BJ (cell line): Measurements from ENCODE around the gene CHGA. TPM values are rescaled to one million over a fixed set of nuclear protein-coding genes. Genes with fewer than 3 reads are reported as not detected.

ENCODE experiments used
- CTCF ChIA-PET: fragments of 350-600 bp; formaldehyde crosslinking; extraction: SDS; loops from one replicate; lab custom pipeline; 2021; ENCODE audit warnings: antibody characterized with exemption, inconsistent platforms; lab: Yijun Ruan, JAX
- POLR2A ChIA-PET: fragments of 300-600 bp; sonication (Branson Sonifier 250); formaldehyde crosslinking; extraction: SDS; loops from one replicate; lab custom pipeline; 2021; ENCODE audit warnings: antibody characterized with exemption; lab: Charles Lee
- DNase-seq: peaks from one replicate; pipeline ENCODE4 v3.0.0-alpha.2; 2011; ENCODE audit warnings: low read depth
- H3K27me3 ChIP-seq: 2 replicates; pipeline ENCODE4 v1.6.0; 2011; ENCODE audit warnings: low read length; ENCODE audit not compliant: control insufficient read depth, insufficient read depth
- H3K36me3 ChIP-seq: 2 replicates; pipeline ENCODE4 v1.5.1; 2011; ENCODE audit warnings: low read length; ENCODE audit not compliant: control insufficient read depth, insufficient read depth
- H3K4me3 ChIP-seq: 2 replicates; pipeline ENCODE4 v1.5.1; 2011; ENCODE audit warnings: low read depth, mild to moderate bottlenecking, control low read depth, low read length
- polyA plus RNA-seq: library from polyadenylated mRNA; depleted of rRNA; stranded (reverse); fragments of >200 nt; gene quantifications from 2 replicates; pipeline ENCODE4 v1.2.3, GENCODE V29; 2011
- TF ChIP-seq, protein P1 (sequence below): IDR thresholded peaks from 2 replicates; pipeline ENCODE4 v1.5.1; 2011; ENCODE audit warnings: low read depth, mild to moderate bottlenecking, control low read depth, inconsistent platforms, low read length, moderate library complexity; ENCODE audit not compliant: insufficient read depth

Gene CHGA
- polyA plus RNA-seq, 1 experiment = not detected

DNA sequence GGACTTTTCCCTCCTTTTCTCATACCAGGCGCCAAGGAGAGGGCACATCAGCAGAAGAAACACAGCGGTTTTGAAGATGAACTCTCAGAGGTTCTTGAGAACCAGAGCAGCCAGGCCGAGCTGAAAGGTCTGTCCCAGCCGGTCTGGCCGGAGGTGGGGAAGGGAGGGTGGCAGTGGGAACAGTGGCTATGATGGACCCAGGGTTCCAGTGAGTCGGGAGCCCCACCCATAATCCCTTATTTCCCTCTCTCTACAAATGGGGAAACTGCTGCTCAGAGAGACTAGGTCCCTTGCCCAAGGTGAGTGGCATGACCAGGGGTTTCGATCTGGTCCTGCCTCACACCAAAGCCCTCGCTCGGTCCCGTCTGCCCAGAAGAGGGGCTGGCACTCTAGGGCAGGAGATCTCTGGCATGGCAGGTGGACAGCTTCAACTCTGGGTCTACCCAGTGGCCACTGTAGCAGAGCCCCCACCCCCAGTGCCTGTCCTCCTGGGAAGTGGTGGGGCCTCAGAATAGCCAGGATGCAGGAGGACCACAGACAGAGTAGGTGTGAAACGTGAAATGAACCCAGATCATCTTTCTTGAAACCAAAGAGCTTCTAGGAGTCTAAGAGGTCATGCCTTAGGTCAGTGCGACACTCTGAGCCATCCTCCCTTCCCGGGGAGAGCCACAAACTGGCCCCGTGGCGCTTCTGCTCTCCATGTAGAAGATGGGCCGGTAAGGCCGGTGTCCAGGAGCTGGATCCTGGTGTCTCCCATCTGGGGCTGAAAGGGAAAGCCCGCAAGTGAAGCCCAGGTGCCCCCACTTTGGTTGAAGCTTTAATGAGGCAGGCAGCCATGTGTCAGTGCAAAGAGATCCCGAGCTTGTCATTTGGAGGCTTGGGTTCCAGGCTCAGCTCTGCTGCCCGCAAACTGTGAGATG is 7.0 kb downstream of the CHGA start:
- TF ChIP-seq, protein P1, sequence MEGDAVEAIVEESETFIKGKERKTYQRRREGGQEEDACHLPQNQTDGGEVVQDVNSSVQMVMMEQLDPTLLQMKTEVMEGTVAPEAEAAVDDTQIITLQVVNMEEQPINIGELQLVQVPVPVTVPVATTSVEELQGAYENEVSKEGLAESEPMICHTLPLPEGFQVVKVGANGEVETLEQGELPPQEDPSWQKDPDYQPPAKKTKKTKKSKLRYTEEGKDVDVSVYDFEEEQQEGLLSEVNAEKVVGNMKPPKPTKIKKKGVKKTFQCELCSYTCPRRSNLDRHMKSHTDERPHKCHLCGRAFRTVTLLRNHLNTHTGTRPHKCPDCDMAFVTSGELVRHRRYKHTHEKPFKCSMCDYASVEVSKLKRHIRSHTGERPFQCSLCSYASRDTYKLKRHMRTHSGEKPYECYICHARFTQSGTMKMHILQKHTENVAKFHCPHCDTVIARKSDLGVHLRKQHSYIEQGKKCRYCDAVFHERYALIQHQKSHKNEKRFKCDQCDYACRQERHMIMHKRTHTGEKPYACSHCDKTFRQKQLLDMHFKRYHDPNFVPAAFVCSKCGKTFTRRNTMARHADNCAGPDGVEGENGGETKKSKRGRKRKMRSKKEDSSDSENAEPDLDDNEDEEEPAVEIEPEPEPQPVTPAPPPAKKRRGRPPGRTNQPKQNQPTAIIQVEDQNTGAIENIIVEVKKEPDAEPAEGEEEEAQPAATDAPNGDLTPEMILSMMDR = no peak
- CTCF ChIA-PET = no interaction called here

DNA sequence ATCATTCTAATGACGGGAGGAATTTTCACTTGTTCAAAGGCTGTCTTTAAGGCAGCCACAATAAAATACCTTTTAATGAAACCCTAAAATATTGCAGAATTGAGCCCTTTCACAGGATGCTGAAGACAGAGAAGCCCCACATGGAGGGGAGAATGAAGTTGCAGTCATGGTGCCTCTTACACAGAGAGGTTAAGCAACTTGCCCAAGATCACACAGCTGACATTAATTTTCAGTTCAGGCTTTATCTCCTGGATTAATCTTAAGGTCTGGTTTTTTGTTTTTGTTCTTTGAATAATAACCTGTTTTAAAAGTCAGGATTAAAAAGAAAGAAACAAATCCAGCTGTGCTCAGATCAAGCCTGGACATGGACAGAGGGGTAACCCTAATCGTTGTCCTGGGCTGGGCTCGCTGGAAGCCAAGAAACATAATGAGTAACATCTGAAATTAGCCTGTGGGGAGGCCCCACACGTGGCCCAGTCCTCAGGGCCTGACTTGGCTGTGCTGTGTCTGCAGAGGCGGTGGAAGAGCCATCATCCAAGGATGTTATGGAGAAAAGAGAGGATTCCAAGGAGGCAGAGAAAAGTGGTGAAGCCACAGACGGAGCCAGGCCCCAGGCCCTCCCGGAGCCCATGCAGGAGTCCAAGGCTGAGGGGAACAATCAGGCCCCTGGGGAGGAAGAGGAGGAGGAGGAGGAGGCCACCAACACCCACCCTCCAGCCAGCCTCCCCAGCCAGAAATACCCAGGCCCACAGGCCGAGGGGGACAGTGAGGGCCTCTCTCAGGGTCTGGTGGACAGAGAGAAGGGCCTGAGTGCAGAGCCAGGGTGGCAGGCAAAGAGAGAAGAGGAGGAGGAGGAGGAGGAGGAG is 8.0 kb downstream of the CHGA start:
- Histone ChIP-seq H3K4me3 (no peak overlapping the region), H3K27me3 (no peaks in the 10 kb centered on the region), H3K36me3 (no peaks in the 10 kb centered on the region)
- TF ChIP-seq, protein P1 = no peak
- ChIA-PET POLR2A (no interaction called here), CTCF (interaction anchor here (1.1 kb wide), 1 partner anchor 201 kb away, joined by 4 read pairs; no protein-coding TSS in a partner anchor)
- peak; percentile 9 for DNase-seq

More for the DNA sequence above, 7.0 kb downstream of the CHGA start:
- Histone ChIP-seq H3K36me3 (no peaks in the 10 kb centered on the region), H3K4me3 (no peak overlapping the region), H3K27me3 (no peaks in the 10 kb centered on the region)
- POLR2A ChIA-PET = no interaction called here
- no peak for DNase-seq

DNA sequence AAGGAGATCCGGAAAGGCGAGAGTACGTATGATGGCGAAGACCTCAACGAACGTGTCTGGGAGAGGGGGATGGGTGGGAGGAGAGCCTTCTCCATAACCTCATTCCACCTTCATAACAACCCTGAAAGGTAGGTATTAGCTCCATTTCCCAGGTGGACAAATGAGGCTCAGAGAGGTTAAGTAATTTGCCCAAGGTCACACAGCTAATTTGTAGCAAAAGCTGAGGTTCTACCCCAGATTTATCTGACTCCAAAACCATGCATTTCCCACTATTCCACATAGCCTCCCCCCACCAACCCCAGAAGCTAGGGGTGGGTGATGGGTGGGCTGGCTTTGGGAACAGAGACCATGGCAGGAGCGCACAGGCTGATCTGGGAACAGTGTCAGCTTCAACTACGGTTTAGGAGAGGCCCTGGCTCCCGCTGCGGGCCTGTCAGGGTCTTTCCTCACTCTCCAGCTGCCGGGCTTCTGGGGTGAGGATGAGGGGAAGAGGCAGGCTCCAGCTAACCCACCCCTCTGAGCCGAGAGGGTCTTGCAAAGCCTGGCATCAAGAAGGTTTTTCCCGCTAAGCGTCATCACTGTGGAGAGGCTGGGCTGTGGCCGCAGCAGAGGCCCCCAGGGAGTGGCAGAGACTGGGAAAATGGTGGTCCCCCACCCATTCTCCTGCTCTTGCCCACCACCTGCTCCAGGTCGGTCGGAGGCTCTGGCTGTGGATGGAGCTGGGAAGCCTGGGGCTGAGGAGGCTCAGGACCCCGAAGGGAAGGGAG is 8.9 kb downstream of the CHGA start:
- Histone ChIP-seq H3K36me3 (no peaks in the 10 kb centered on the region), H3K4me3 (no peak overlapping the region), H3K27me3 (no peaks in the 10 kb centered on the region)
- CTCF ChIA-PET = interaction anchor here (1.1 to 1.3 kb wide), 2 partner anchors 181 to 201 kb away, joined by 3 to 4 read pairs; no protein-coding TSS in a partner anchor
- POLR2A ChIA-PET = no interaction called here
- DNase-seq = no peak
- TF ChIP-seq, protein P1 = no peak

DNA sequence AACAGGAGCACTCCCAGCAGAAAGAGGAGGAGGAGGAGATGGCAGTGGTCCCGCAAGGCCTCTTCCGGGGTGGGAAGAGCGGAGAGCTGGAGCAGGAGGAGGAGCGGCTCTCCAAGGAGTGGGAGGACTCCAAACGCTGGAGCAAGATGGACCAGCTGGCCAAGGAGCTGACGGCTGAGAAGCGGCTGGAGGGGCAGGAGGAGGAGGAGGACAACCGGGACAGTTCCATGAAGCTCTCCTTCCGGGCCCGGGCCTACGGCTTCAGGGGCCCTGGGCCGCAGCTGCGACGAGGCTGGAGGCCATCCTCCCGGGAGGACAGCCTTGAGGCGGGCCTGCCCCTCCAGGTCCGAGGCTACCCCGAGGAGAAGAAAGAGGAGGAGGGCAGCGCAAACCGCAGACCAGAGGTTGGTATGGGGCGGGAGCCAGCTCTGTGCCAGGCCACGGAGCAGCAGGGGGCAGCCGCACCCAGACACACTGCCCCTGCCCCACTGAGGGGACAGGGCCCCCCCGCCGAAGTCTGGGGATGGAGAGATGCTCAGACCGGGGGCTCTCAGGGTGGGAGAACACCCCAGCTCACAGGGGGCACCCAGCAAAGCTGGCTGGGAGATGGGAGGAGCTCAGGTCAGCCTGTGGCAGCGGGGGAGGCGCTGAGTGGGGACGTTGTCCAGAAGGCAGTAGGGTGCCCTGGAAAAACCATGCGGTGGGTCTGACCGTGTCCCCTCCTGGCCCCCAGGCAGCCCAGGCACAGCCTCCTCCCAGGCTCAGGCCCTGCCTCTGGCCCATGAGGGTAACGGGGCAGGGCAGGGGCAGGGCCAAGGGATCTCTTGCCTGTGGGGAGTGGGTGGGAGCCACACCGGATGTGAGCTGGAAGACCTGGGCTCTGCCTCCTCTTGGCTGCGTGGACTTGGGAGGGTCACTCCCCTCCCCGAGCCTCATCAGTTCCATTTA is 9.8 kb downstream of the CHGA start:
- TF ChIP-seq, protein P1 = no peak
- Histone ChIP-seq H3K36me3 (no peaks in the 10 kb centered on the region), H3K4me3 (no peak overlapping the region), H3K27me3 (no peaks in the 10 kb centered on the region)
- no peak for DNase-seq
- ChIA-PET CTCF (interaction anchor here (1.2 to 1.3 kb wide), 2 partner anchors 21 to 180 kb away, joined by 3 read pairs; no protein-coding TSS in a partner anchor), POLR2A (no interaction called here)
